ENCODE data around the gene ANKDD1A.

The ANKDD1A gene

DNA sequence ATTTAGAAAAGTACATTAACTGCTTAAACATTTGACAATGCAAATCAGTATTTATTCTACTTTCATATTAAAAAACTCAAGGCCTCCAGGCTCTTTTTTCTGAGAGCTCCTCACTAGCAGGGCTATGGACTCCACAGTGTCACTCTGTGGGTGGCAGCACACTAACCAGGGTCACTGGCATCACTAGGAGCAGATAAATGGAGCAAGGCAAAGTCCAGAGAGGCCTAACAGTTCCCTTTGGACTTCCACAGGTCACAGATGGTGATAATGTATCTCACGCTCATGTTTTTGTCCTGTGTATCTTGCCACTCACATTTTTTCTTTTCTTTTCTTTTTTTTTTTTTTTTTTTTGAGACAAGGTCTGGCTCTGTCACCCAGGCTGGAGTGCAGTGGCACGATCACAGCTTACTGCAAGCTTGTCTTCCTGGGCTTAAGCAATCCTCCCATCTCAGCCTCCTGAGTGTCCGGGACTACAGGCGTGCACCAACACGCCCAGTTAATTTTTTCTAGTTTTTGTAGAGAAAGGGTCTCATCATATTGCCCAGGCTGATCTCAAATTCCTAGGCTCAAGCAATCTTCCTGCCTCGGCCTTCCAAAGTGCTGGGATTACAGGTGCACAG is 70.2 kb downstream of the ANKDD1A start:
- DNase-seq, result no peak

DNA sequence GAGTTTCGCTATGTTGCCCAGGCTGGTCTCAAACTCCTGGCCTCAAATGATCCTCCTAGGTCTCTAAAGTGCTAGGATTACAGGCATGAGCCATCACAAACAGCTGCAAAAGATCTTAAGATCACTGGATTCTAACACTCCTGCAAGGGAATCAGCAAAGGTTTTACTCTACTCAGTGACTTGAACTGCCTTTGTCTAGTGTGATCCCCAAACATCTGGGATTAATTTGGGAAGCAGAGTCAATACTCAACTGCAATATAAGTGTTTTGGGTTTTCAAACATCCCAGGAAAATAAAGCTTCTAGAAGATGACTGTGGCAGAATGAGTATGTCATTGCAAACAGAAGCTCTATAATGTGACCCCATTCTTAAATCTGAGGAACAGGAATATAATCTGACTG is 70.8 kb downstream of the ANKDD1A start:
- peak; percentile 35 for DNase-seq

DNA sequence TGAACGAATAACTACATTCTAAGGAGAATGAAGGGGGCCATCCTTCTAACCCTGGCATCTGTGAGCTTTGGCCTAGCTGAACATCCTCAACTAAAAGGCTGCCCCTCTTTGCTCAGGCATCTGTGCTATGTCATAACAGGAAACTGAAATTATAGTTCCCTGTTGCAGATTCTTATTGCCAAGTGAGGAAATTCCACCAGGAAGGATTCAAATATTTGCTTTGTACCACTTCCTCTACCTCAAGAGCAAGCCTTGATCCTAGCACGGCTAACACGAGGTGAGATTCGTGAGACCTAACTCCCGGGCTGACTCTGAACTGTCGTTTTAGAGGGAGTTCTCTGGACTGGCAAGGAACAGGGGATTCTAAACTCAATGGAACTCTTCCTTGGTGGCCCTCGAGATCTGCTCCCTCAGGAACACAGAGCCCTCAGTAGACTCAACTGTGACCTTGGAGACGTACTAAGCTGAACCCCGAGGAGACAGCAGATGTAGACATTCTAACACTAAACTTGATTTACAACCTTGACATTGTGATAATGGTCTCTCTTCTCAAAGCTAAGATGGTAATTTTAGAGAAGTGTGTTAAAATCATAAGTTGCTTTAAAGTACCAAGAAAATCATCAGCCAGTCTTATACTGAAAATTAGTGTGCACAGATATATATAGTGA is 73.8 kb downstream of the ANKDD1A start:
- DNase-seq, result no peak

DNA sequence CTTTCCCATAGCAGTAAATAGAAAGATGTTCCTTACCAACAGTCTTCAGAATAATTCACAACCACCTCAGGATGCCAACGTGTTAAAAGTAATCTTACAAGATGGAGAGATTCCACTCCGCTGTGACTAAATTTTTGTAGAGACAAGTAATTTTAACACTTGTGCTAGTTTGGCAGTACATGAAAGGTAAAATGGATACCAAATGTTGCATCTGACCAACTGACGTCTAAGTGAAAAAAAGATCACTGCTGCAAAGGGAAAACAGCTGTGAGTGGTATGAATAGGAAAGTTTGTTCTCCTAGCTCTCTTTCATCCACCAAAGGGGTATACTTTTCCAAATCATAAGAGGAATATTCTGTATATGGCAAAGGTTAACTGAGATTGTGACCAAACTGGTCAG is 75.4 kb downstream of the ANKDD1A start:
- DNase-seq, result peak; percentile 26

DNA sequence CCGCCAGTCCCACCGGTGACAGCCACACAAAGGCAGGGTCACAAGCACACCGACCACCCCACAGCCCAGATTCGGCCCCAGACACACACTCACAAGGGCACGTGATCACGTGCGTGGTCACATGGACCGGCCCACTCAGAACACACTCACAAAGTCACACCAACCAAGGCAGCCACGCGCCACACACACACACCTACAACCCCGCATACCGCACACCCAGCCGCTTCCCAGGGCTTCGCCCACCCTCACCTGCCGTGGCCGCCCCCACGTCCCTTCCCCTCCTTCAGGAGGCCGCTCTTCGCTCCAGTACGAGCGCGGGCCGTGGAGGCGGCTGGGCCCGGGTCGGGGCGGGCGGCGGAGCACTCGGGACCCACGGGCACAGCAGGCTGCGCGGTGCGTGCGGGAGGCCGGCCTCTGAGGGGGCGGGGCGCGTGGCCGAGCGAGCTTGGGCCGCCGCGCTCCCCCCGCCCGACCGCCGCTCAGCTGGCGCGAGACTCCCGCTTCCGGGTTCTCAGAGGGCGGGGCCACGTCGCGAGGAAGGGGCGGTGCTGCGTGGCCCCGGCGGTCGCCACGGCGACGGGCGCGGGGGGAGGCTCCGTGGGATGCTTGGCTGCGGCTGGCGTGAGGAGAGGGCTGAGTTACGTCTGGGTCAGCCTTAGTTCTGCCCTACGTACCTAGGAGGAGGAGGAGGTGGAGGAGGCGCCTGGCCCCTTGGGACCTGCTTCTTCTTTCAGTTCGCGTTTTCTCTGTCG is 77.9 kb downstream of the ANKDD1A start, which contains the start of gene SPG21:
Gene SPG21, minus strand, starts transcription at position 499 of the 752 bp plus-strand sequence. CDS start 6,345 bp downstream, outside the sequence.
- DNase-seq, result peak; percentile 96

DNA sequence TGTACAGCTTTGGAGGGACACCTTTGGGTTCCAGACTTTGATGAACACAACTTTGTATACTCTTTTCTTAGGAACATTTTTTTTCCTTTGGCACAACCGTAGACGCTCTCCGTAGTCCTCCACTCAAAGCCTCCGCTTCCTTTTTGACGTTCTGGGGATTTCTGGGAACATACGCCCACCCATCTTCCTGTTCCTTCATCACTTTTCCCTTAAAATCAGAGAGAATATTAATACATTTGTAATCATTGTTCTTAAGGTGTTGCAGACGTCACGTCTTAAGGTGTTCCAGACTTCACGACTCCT is 78.4 kb downstream of the ANKDD1A start:
- DNase-seq, result no peak

DNA sequence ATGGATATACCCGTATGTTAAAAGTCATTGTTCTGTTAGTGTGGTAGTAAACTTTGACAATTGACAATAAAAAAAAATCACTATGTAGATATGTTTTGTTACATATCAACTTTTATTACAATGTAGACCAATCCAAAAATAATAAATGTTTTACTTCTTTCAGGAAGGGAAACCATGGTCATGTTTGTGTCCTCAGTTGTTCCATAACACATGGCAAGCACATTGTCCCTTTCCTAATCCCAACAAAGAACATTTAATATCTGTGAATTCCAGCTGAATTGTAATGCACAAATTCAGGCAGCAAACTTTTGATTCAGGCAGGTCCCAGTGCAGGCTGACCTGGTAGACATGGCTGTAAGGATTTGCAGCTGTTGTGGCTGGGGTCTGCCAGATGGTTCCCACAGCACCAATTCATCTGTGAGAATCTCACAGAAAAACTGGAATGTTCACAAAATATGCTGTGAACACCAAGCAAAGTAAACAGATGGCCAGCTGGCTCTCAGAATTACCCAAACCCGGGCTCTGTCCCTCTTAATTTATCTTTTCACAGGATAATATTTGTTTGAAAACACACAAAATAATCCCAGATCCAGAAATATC is 79.9 kb downstream of the ANKDD1A start:
- DNase-seq, result peak; percentile 59

DNA sequence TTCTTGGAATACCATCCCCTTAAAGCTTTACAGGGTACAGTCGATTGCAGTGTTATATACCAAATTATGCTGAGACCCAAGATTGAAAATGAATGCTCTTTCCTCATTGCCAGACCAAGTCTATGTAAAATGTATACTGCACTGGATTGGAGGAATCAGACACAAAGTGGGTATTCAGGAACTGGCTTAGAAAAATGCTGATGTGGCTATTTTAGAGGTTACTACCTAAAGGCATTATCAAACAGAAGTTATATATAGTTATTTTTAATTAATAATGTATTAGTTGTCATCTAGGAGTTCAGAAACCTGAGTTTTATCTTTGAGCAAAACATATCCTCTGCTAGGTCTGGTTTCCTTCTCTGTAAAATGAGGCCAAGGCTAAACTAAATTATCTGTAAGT is 81.6 kb downstream of the ANKDD1A start:
- DNase-seq, result no peak

DNA sequence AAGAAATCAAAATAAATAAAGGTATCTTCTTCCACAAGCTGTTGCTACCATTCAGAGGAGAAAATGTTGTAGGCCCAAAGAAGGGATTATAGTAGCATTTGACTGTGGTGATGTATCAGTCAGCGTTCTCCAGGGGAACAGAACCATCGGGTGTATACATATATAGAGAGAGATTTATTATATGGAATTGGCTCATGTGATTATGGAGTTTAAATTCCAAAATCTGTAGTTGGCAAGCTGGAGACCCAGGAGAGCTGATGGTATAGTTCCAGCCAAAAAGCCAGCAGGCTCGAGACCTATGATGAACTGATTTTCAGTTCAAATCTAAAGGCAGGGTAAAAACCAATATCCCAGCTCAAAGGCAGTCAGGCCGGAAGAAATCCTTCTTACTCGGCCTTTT is 85.4 kb downstream of the ANKDD1A start:
- no peak for DNase-seq

DNA sequence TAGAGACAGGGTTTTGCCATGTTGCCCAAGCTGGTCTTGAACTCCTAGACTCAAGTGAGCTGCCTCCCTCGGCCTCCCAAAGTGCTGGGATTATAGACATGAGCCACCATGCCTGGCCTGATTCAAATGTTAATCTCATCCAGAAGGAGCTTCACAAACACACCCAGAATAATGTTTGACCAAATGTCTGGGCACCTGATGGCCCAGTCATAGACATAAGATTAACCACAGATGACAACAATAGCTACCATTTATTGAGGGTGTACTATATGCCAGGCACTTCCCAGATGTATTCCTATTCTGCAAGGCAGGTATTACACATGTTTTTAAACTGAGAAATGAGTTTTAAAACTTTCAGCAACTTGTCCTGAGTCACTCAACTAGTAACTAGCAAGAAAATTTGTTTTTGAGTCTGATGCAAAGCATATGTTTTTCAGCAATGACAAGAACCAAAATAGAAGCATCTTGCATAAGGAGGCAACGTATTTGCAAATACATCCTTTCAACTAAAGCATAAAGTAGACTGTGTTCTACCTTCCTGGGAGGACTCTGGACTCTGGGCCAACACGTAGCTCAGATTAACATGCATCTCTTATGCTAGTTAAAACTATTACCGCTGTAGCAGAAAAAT is 86.2 kb downstream of the ANKDD1A start:
- no peak for DNase-seq

DNA sequence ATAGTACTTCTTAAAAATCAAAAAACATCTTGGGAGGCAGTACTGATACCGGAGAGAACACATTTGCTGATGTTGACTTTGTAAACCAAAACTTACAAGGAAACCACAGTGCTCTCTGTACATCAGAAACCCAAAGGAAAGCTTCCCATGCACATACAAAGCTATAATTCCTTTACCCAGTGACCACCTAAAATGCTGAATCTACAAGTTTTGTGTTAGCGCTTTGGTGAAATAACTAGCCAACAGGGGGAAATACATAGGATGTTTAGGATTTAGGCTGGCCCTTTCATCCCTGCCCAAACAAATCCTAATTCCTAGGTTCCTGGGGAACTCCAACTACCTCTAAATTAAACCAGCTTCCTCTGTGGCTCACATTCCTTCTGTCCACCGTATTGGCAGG is 93.3 kb downstream of the ANKDD1A start:
- DNase-seq, result no peak

DNA sequence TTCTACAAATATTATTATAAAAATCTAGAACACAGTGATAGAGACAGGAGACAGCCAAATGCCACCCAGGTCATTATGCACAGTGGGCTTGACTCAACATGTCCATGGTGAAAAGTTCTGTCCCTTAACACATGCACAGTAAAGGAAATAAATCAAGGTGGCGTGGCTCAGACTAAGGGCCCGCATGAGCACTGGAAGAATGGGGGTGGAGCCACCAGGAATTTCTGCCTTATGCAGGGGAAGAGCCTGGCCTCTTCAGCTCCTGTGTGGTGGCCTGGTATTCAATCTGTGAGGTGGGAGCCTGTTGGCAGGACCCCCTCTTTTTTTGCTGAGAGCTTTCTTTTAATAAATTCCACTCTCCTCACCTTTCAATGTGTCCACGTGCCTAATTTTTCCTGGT is 95.2 kb downstream of the ANKDD1A start:
- no peak for DNase-seq

Data from eye (tissue), 1 donor.